GM10266 (cell line): Measurements from ENCODE around the gene MAGEA8.

Experiments used
- DNase-seq: peaks from one replicate; pipeline ENCODE4 v3.0.0; 2012; ENCODE audit errors: extremely low spot score
- TF ChIP-seq, protein P1 (sequence below): IDR thresholded peaks from 2 replicates; pipeline ENCODE4 v1.5.1; 2012; ENCODE audit warnings: mild to moderate bottlenecking, low read depth; ENCODE audit not compliant: control insufficient read depth, insufficient read depth; ENCODE audit errors: missing control alignments

MAGEA8 gene

DNA sequence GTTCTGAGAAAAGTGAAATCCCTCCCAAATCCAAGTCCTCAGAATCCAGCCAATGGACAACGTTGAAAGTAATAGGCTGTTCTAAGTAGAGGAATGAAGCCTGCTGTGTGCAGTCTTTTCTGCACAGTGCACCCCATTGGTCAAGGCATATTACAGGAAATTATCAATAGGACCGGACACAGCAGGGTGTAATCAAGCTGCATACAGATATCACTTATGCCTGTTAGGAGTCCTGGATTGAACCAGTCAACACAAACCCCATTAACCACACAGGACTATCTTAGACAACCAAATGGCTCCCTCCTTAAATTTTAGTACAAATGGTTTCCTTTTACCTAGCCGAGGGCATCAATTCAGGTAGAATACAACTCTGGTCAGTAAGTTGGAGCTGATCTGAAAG, 34.2 kb upstream of the MAGEA8 start:
- TF ChIP-seq, protein P1, sequence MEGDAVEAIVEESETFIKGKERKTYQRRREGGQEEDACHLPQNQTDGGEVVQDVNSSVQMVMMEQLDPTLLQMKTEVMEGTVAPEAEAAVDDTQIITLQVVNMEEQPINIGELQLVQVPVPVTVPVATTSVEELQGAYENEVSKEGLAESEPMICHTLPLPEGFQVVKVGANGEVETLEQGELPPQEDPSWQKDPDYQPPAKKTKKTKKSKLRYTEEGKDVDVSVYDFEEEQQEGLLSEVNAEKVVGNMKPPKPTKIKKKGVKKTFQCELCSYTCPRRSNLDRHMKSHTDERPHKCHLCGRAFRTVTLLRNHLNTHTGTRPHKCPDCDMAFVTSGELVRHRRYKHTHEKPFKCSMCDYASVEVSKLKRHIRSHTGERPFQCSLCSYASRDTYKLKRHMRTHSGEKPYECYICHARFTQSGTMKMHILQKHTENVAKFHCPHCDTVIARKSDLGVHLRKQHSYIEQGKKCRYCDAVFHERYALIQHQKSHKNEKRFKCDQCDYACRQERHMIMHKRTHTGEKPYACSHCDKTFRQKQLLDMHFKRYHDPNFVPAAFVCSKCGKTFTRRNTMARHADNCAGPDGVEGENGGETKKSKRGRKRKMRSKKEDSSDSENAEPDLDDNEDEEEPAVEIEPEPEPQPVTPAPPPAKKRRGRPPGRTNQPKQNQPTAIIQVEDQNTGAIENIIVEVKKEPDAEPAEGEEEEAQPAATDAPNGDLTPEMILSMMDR = no peak

DNA sequence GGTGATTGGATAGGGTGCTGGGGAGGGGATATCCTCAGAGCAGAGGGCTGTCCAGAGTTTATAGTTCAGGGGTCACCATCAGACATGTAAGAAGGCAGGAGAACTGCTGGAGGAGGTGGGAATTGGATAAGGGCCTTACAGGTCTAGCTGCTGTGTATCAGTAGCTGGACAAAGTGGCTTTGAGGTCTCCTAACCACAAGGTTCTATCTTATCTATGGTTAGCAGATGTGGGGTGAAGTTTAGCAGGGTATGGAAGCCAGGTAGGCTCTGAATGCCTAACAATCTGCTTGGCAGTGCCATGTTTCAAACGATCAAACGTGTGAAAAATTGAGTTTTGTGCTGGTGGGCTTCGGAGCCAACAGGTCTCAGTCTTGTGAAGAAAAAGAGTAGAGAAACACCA, 32.1 kb upstream of the MAGEA8 start:
- TF ChIP-seq, protein P1 = no peak
- no peak for DNase-seq

More for the DNA sequence above, 34.2 kb upstream of the MAGEA8 start:
- DNase-seq = no peak

DNA sequence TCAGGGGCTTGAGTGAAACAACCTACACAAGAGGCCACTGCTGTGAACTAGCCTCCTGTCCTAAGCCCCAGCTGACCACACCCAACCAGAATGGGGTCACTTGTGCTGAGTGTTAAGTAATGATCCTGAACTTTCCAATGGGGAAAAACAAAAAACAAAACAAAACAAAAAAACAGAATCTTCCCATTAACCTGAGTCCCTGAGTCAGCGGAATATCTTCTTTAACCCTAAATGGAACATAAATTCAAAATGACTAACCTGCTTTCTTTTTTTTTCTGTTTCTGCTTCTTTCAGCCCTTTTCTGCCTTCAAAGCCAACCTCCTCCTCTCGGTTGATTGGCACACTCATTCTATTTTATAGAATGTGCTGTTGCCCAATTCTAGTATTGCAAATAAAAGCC, 31.2 kb upstream of the MAGEA8 start:
- no peak for DNase-seq
- TF ChIP-seq, protein P1 = no peak

DNA sequence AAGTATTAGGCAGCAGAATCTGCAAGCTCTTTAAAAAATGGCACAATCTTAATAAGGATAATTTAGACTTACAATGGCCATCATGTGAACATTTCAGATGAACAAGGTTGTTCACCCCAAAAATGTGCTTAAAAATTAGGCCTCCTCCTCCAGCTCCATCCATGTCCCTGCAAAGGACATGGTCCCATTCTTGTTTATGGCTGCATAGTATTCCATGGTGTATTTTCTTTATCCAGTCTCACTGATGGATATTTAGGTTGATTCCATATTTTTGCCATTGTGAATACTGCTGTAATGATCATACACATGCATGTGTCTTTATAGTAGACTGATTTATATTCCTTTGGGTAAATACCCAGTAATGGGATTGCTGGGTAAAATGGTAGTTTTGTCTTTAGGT, 29.1 kb upstream of the MAGEA8 start:
- TF ChIP-seq, protein P1 = no peak
- DNase-seq = no peak

DNA sequence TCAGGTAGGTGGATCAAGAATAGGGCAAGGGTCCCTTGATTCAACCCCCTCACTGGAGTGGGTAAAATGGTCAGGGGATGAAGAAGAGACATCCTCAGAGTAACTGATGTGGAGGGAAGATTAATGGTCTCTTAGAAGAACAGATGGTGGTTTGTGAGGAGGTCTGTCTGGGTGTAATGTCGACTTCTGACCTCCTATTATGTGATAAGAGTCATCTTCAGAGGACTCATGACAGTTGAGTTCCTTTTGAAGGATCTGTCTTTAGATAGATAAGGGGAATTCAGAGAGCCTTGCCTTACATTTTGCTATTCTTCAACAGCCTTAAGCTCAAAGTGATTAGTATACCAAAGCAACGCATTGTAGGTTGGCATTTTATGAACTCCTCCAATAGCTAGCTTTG, 27.1 kb upstream of the MAGEA8 start:
- no peak for DNase-seq
- TF ChIP-seq, protein P1 = no peak

DNA sequence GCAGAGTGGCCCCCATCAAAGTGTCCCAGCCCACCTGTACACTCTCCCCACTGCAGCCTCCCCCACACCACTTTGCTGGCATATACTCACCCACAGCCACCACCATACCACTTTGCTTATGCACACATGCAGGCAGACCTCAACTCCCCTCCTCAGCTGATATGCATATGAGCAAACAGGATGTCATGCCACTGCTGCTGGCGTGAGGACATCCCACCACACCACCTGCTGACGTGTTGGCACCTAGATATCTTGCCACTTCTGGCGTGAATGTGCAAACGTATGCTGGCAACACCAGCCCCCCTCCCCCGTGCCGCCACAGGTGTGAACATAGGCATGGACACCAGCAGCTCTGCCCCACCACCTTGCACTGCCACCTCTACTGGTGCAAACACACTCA, 22.4 kb upstream of the MAGEA8 start:
- TF ChIP-seq, protein P1 = no peak
- DNase-seq = no peak

DNA sequence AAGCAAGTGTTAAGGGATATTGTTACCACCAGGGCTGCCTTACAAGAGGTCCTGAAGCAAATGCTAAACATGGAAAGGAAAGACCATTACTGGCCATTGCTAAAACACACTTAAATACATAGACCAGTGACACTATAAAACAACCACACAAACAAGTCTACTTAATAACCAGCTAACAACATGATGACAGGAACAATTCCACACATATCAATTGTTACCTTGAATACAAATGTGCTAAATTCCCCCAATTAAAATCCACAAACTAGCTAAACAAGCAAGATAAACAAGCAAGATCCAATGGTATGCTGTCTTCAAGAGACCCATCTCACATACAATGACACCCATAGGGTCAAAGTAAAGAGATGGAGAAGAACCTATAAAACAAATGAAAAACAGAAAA, 20.5 kb upstream of the MAGEA8 start:
- TF ChIP-seq, protein P1 = no peak
- DNase-seq = no peak
